Endothelial cell of umbilical vein (primary cell): ENCODE results near the gene PPM1J. TPM values are rescaled to one million over a fixed set of nuclear protein-coding genes. Genes with fewer than 3 reads are reported as not detected.

Source experiments
- BruUV-seq: library from RNA; stranded (reverse); fragments of 400-500 nt; replicated peaks from 2 replicates; lab custom pipeline; 2021; lab: Mats Ljungman, UMichigan
- CTCF ChIA-PET: fragments of 300-600, 350-600 bp; sonication (Branson Sonifier 250); formaldehyde crosslinking; loops from one replicate; lab custom pipeline; 2021; ENCODE audit warnings: antibody characterized with exemption, inconsistent platforms; lab: Charles Lee
- POLR2A ChIA-PET: fragments of 300-600, 350-600 bp; sonication (Branson Sonifier 250); formaldehyde crosslinking; loops from one replicate; lab custom pipeline; 2021; ENCODE audit warnings: antibody characterized with exemption, inconsistent platforms; lab: Charles Lee
- DNase-seq: peaks from one replicate; pipeline ENCODE4 v3.0.0-alpha.2; 2011; ENCODE audit warnings: low read depth, low spot score
- FAIRE-seq: peaks from 2 replicates; lab custom pipeline; 2011; peaks lifted over from hg19 to GRCh38; lab: Jason Lieb, UNC
- H2AFZ ChIP-seq: 2 replicates; pipeline ENCODE4 v1.6.0; 2012; ENCODE audit warnings: low read depth, low read length, control low read depth, inconsistent platforms
- H3K27ac ChIP-seq: 2 replicates; pipeline ENCODE4 v1.5.1; 2011; ENCODE audit warnings: low read depth, mild to moderate bottlenecking, control low read depth, low read length, moderate library complexity; ENCODE audit not compliant: insufficient read depth
- H3K27me3 ChIP-seq, 2 experiments: 2 replicates each; pipeline versions ENCODE4 v1.6.0 to v1.6.1; 2011; ENCODE audit warnings: low read length in 2 of 2, mixed read lengths in 1 of 2; ENCODE audit not compliant: control insufficient read depth in 2 of 2, insufficient read depth in 2 of 2
- H3K36me3 ChIP-seq, 2 experiments: 2 replicates in 1 of 2; 3 replicates in 1 of 2; pipeline ENCODE4 v1.5.1; 2011; ENCODE audit warnings: low read length in 2 of 2, mild to moderate bottlenecking in 1 of 2, moderate library complexity in 1 of 2; ENCODE audit not compliant: control insufficient read depth in 2 of 2, insufficient read depth in 2 of 2; ENCODE audit errors: extremely low read depth in 1 of 2
- H3K4me1 ChIP-seq: 3 replicates; pipeline ENCODE4 v1.5.1; 2011; ENCODE audit warnings: mild to moderate bottlenecking, low read length; ENCODE audit not compliant: control insufficient read depth, insufficient read depth; ENCODE audit errors: extremely low read depth
- H3K4me2 ChIP-seq: 2 replicates; pipeline ENCODE4 v1.6.1; 2011; ENCODE audit warnings: low read length, control low read depth, mixed read lengths; ENCODE audit not compliant: insufficient read depth
- H3K4me3 ChIP-seq, 3 experiments: fragments of 200-600 bp in 1 of 3; sonication (generic), shearing (Covaris generic) in 1 of 3; replicated peaks in 1 of 3; 2 replicates each; pipeline ENCODE4 v1.5.1; 2011 to 2016; ENCODE audit warnings: control low read depth in 3 of 3, low read length in 3 of 3, mild to moderate bottlenecking in 2 of 3, inconsistent platforms in 1 of 3, low read depth in 1 of 3, moderate library complexity in 1 of 3; ENCODE audit not compliant: insufficient read depth in 1 of 3
- H3K79me2 ChIP-seq: 2 replicates; pipeline ENCODE4 v1.6.0; 2012; ENCODE audit warnings: low read length, inconsistent platforms; ENCODE audit not compliant: control insufficient read depth, insufficient read depth
- H3K9ac ChIP-seq: replicated peaks from 2 replicates; pipeline ENCODE3; 2011; ENCODE audit warnings: low read length, control low read depth; ENCODE audit not compliant: insufficient read depth; ENCODE audit errors: extremely low read depth
- H3K9me1 ChIP-seq: replicated peaks from 3 replicates; pipeline ENCODE4 v1.6.0; 2011; ENCODE audit warnings: mild to moderate bottlenecking, low read length; ENCODE audit not compliant: control insufficient read depth, insufficient read depth; ENCODE audit errors: extremely low read depth
- H3K9me3 ChIP-seq: replicated peaks from 2 replicates; pipeline ENCODE4 v1.5.1; 2012; ENCODE audit warnings: low read length, inconsistent platforms; ENCODE audit not compliant: control insufficient read depth, insufficient read depth
- H4K20me1 ChIP-seq: replicated peaks from 2 replicates; pipeline ENCODE3; 2011; ENCODE audit warnings: mild to moderate bottlenecking, low read length; ENCODE audit not compliant: control insufficient read depth, insufficient read depth; ENCODE audit errors: extremely low read depth
- CTCF ChIP-seq, 2 donors: IDR thresholded peaks; 1 replicate in 1 of 2; 2 replicates in 1 of 2; pipeline ENCODE4 v1.5.1; 2011; ENCODE audit warnings: low read length in 2 of 2, mild to moderate bottlenecking in 2 of 2, moderate library complexity in 2 of 2, control low read depth in 1 of 2, inconsistent platforms in 1 of 2, low read depth in 1 of 2; ENCODE audit not compliant: insufficient read depth in 1 of 2; ENCODE audit errors: extremely low read depth in 1 of 2
- EZH2 ChIP-seq: IDR thresholded peaks from 2 replicates; pipeline ENCODE4 v1.6.1; 2012; ENCODE audit warnings: borderline replicate concordance, low read depth, mild to moderate bottlenecking, moderate library complexity, low read length, inconsistent platforms; ENCODE audit not compliant: severe bottlenecking
- FOS ChIP-seq: IDR thresholded peaks from 2 replicates; pipeline ENCODE4 v1.6.1; 2011; ENCODE audit warnings: mild to moderate bottlenecking, low read length, moderate library complexity, borderline replicate concordance; ENCODE audit not compliant: insufficient read depth
- GATA2 ChIP-seq: IDR thresholded peaks from 2 replicates; pipeline ENCODE4 v1.7.0; 2011; ENCODE audit warnings: low read depth, mild to moderate bottlenecking, moderate library complexity, mixed read lengths, low read length; ENCODE audit not compliant: insufficient read length, insufficient read depth
- JUN ChIP-seq: IDR thresholded peaks from 2 replicates; pipeline ENCODE4 v1.6.1; 2011; ENCODE audit warnings: borderline replicate concordance, low read depth; ENCODE audit not compliant: insufficient read length, insufficient read depth
- MAX ChIP-seq: IDR thresholded peaks from 2 replicates; pipeline ENCODE4 v1.6.1; 2011; ENCODE audit not compliant: insufficient read depth, insufficient read length
- MYC ChIP-seq: IDR thresholded peaks from one replicate; pipeline ENCODE4 v1.6.1; 2011; ENCODE audit warnings: mild to moderate bottlenecking, low read depth, low read length
- POLR2A ChIP-seq: IDR thresholded peaks from 2 replicates; pipeline ENCODE4 v1.6.1; 2012; ENCODE audit warnings: low read depth, mild to moderate bottlenecking, control low read depth, low read length
- POLR2AphosphoS5 ChIP-seq: IDR thresholded peaks from 2 replicates; pipeline ENCODE4 v1.6.1; 2012; ENCODE audit warnings: low read depth, mild to moderate bottlenecking, control low read depth, low read length, moderate library complexity; ENCODE audit not compliant: insufficient read depth
- dilution Hi-C: fragments of 300-500 bp; cut with MboI; formaldehyde crosslinking; loops from one replicate; pipeline ENCODE4 v1.15.0; 2019; ENCODE audit warnings: low sequenced_read_pairs; ENCODE audit not compliant: extremely low pct_ligation_motif_present
- intact Hi-C: fragments of 100-400 bp; cut with micrococcal nuclease; formaldehyde crosslinking; loops from one replicate; pipeline ENCODE4 v1.10.0; 2022
- polyA plus RNA-seq, 4 experiments: library from polyadenylated mRNA; depleted of rRNA in 3 of 4; stranded (reverse) in 3 of 4; unstranded in 1 of 4; fragments of >200 nt; gene quantifications; 2 replicates each; pipeline versions ENCODE4 v1.2.1 to v1.2.3, GENCODE V29; 2011 to 2012; ENCODE audit warnings: missing spikeins in 1 of 4
- total RNA-seq: library from RNA; stranded (reverse); gene quantifications from 2 replicates; pipeline ENCODE4 v1.2.3, GENCODE V29; 2021

PPM1J gene
- total and polyA plus RNA-seq, 2 donors (not counting 3 experiments of a cell fraction or from before 2014, with no cell fraction given), result 1.7 to 3.1 TPM

- Histone ChIP-seq H3K4me3 (no peak overlapping the region), H3K9me3 (no peaks in the 10 kb centered on the region), H3K9ac (no peak overlapping the region), H3K27ac (no peak overlapping the region), H3K4me2 (no peak overlapping the region), H3K27me3 (no peaks in the 10 kb centered on the region), H2AFZ (no peak overlapping the region), H4K20me1 (no peaks in the 10 kb centered on the region), H3K9me1 (no peaks in the 10 kb centered on the region), H3K79me2 (no peaks in the 10 kb centered on the region), H3K36me3 (no peaks in the 10 kb centered on the region), H3K4me1 (peaks cover 11% of the 10 kb centered on the region)
- no TSS peak for BruUV-seq
- intact Hi-C loops, result loop anchor here (2.0 to 10.0 kb wide), 6 partner anchors 27 to 1260 kb away; partner anchors contain the start of genes AP4B1, DCLRE1B, OLFML3 and RSBN1
- ChIA-PET CTCF (interaction anchor here (0.9 to 10.5 kb wide), 9 partner anchors 18 to 356 kb away, joined by 3 to 441 read pairs (median 4); partner anchors contain the start of gene LRIG2), POLR2A (no interaction called here)
- FAIRE-seq (no peak), DNase-seq (no peak)
- TF ChIP-seq POLR2AphosphoS5 (no peak), GATA2 (no peak), EZH2 (no peak), CTCF (IDR thresholded peaks at IDR 0.05; ENCODE audit: extremely low read depth in 1 of 2, insufficient read depth in 1 of 2, low read depth in 1 of 2, low read length in 2 of 2) (no peak), MAX (no peak), POLR2A (no peak), FOS (no peak), JUN (no peak), MYC (no peak)
- dilution Hi-C loops, result loop anchor here (5.0 kb wide), 1 partner anchor 80 kb away; no protein-coding TSS in a partner anchor
These were observed 2.2 kb upstream of the PPM1J start for GRCh38 chr1:112717263-112717873.
